HG03135 (cell line): ENCODE data around the gene DOCK4.

ENCODE experiments used
- ATAC-seq: cut with Tn5 transposase; IDR thresholded peaks from one replicate; pipeline ENCODE4 v1.9.1; 2021; ENCODE audit warnings: mild to moderate bottlenecking, moderate library complexity; ENCODE audit not compliant: unreplicated experiment

The DOCK4 gene

DNA sequence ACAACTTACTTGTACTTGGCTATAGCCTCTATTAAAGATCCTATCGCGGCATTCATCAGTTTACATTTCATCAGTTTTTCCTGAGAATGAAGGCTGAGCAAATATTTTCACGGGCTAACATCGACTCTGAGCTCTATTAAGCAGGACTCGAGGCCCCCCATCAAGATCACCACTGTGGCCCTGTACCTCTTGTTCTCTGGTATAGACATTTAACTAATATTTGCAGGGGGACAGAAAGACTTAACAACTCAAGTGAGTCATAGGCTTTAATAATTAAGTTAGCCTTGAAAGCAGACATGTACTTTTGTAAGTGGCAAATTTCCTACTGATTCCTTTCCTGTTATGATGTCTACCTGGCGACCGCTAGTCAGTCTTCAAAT is 45.4 kb downstream of the DOCK4 start:
- ATAC-seq, result no peak

DNA sequence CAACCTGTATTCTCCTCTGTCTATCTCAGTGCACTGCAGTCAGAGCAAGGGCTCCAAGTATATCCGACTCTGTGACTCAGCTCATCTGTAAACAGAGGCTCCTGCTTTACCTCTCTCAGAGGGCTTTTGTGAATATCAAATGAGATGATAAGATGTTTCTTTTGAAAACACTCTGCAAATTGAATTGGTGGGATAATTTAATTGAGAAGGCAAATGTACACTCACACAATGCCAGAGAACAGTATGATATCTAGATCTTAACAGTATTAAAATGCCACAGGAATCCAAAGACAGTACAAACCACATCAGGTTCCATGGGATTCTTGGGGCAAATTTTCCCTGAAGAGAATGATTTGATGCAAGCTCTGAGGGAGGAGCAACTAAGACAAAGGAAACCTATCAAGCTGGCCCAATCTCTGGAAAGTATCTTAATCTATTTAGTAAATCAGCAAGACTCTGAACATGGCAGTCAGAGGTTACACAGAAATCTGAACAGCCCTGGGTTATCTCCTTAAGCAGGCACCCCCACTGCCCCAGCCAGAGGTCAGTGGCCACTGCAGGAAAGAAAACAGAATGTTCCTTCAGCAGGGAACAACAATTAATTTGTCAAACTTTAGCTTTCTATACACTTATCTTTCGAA is 45.9 kb downstream of the DOCK4 start:
- no peak for ATAC-seq

DNA sequence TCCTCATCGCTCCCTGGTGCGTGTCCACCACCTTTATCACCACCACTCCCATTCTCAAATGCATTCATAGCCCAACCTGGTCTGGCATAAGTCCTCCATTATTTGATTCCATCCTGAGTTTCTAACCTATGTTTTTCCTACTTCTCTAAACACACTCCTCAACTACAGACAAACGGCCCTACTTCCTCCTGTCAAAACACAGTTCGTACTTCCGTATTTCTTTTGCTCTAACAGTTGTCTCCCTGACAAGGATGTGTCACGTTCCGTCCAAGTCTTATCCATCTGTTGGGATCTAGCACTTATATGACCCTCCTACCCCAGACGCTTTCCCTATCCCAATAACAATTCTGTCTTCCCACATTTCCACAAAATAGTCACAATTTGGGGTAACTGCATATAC is 46.8 kb downstream of the DOCK4 start:
- ATAC-seq, result no peak

- ATAC-seq, result no peak
Observed at GRCh38 chr7:112157072-112157471, 49.1 kb downstream of the DOCK4 start.

DNA sequence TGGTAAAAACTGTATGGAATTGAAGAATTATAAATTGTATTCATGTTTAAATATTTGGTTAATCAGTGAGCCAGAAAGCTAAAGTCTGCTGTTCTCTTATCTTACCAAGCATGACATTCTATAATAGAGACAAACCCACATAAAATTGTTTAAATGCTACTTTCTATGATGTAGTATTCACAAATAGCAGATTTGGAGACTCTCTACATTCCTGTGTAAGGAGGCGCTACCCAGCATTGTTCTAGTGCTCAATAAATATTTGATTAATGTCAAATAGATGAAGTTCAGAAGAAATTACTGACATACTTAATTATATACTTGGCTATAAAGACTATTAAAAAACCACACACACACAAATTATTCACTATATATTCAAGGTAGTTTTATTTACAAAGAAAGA is 49.8 kb downstream of the DOCK4 start:
- ATAC-seq, result no peak

- no peak for ATAC-seq
Observed at GRCh38 chr7:112154690-112155089, 51.5 kb downstream of the DOCK4 start.

GRCh38 chr7:112152186-112152585 is 54.0 kb downstream of the DOCK4 start:
- no peak for ATAC-seq

- ATAC-seq, result no peak
Observed at GRCh38 chr7:112150823-112151641, 55.2 kb downstream of the DOCK4 start.

- ATAC-seq, result no peak
Observed at GRCh38 chr7:112149734-112150133, 56.5 kb downstream of the DOCK4 start.

DNA sequence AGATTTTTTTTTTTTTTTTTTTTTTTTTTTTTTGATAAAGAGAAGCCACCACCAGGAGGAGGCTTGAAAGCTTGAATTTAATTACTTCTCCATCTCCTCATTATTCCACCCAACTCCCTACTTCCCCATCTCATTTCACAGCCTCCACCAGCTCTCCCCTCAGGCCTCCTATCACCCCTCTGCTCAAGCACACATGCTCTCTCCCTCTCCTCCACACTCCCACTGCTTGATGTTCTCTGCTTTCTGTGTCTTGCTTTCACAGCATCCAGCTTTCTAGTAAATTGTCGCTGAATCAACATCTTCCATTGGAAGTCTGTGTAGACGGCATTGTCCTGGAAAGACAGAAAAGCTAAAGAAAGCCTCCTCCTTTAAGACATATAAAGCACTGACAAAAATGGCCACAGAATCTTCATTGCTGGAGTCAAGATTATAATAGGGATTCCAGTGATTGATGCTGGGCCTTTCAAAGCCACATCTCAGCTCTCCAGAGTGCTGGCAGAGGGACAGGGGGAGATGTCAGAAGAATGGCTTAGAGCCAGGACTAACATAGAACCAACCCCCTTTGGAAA is 58.3 kb downstream of the DOCK4 start:
- no peak for ATAC-seq

DNA sequence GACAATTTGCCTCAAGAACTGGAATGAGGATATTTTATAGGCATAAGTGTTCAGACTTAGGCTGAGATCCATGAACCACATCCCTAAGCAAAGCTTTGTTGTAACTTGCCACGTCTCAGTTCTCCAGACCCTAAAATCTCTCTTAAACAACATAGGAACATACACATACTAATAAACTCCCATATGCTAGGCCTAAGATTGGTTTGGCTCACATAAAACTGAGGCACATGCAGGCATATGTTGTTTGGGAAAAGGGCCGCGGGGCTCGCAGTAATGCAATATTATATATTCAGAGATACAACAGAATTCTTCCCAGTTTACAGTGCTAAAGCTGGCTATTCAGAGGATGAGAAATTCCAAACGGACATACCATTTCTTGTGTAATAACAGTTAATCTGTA is 61.0 kb downstream of the DOCK4 start:
- ATAC-seq, result no peak

DNA sequence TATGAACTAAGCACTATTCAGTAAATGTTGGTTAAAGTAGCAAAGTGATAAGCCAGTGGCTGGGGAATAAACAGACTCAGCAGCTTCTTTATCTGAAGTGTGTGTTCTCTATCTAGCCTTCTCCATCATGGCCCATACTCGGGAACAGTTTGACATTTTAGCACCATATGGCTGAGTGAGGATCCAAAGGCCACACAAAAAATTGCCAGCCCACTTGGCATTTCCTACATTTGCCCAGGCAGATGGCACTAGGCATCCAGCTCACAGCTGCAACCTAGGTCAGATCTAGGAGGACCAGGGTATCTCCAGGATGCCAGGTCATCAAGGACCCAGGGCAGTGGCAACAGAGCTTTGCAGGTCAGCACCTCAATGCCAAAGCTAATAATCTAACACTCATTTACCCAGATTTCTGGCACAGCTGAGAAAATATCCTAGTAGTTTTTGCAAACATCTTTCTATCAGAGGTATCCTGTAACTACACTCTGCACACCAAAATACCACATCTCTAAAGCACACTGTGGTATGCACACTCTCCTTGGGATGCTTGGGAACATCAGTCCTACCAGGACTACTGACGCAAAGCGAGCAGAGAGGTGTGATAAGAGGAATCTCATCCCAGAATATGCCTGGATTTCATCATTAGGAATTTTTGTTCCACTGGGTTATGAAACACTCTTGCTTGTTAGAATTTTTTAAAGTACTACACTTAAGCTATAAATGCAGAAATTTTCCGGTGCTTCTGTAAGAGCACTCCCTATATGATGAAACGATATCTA is 61.7 kb downstream of the DOCK4 start:
- ATAC-seq, result no peak

- no peak for ATAC-seq
Observed at GRCh38 chr7:112143582-112143981, 62.6 kb downstream of the DOCK4 start.

- ATAC-seq, result no peak
Observed at GRCh38 chr7:112143136-112143535, 63.1 kb downstream of the DOCK4 start.

DNA sequence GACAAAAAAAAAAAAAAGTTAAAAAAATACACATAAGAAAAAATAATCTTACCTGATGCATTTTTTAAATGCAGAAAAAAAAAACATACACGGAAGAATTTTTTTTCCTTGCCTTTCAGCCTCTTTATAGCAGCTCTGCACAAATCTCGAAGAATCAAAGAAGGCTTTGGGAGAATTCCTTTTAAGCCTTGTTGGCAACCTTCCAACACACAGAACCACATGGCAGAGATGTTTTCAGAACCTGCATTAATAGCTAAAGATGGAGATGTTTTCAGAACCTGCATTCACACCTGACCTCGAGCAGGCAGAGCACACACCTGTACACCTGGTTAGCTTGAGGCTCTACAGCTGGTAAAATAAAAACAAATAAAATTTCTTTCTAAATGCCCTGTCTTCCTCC is 65.6 kb downstream of the DOCK4 start:
- ATAC-seq, result no peak

DNA sequence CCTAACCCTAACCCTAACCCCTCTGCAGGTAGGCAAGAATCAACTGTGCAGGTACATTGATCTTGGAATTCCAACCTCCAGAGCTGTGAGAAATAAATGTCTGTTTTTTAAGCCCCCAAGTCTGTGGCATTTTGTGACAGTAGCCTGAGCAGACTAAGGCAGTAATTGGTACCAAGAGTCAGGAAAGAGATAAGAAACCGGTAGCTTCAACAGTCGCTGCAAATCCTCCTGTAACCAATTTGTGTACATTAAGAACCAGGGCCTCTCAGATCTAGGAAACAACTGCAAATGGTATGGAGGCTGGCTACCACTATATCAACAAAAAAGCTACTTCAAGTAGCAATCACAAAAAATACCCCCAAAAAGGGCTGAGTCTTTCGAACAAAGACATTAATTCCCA is 67.3 kb downstream of the DOCK4 start:
- no peak for ATAC-seq

DNA sequence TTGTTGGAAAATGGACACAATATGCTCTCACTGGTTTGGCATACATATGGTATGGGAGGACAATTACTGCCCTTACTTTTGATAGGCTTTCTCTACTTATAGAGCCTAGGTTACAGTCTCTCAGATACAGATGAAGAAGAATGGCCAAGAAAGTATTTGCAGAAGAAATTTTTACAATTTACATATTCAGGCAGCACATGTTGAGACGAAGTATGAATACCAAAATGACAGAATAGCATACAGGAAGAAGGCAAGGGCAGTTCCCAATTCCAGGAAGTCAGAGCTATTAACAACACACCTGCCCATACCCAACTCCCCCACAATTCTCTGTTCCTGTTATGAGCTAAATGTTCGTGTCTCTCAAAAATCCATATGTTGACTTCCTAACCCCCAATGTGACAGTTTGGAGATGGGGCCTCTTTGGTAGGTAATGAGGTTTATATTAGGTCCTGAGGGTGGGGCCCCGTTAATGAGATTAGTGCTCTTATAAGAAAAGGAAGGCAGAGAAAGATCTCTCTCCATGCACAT is 67.8 kb downstream of the DOCK4 start:
- no peak for ATAC-seq

DNA sequence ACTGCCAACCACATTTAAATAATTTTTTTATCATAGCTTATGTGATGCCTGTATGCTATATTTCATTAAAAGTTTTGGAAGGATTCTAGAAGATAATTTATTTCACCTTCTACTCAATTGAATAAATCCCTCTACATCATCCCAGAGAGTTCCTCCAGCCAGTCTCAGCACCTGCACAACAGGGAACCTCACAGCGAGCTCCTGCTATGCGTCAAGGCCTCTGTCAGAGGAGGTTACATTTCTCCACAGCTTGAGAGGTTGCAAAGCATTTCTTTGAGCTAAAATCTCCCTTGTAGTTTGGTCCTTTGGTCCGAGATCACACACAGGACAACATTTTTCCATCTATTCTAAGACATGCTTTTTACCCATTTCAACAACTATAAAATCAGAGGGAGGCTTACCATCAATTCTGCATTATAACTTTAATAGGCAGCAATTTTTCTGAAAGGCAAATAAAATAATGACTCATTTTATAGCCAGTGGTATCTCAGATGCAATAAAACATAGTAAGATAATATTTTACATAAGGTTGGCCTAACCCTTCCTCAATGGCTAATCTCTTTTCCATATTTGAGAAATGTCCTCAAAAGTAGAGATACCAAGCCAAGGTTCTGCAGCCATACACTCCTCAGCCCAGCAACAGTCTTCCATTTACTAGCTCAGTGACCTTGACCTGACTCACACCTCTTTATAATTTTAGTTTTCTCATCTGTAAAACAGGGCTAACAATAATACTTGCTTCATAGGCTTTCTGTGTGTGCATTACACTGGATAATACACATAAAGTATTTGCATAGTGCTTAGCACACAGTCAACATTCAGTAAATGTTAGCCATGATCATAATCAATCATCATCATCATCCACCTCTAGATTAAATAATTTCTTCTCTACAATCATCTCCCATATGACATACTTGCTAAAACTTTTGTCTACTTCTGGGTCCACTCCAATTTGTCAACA is 68.8 kb downstream of the DOCK4 start:
- ATAC-seq, result no peak

- no peak for ATAC-seq
Observed at GRCh38 chr7:112136271-112137008, 69.8 kb downstream of the DOCK4 start.
